Activated CD4-positive, CD25-positive, alpha-beta regulatory T cell (primary cell): Measurements from ENCODE around the gene C1S.
"Not testable (repeated sequence)": the region's sequence is repeated elsewhere in the genome, so short reads cannot be mapped to it uniquely, and the experiment has no call there.

Source experiments
- DNase-seq, 4 experiments: peaks; one replicate each; lab custom pipeline; 2025; lab: John Stamatoyannopoulos, UW

C1S gene

GRCh38 chr12:7060353-7060954, at the start of gene C1S:
C1S (plus strand) TSS chr12:7060718; CDS start chr12:7061913, 1,195 bp downstream.
- DNase-seq, result no peak

GRCh38 chr12:7011398-7011797, 49.1 kb upstream of the C1S start:
- not testable (repeated sequence) for DNase-seq

- no peak for DNase-seq
Observed at GRCh38 chr12:7012024-7012607, 48.4 kb upstream of the C1S start.

GRCh38 chr12:7013101-7013500, 47.4 kb upstream of the C1S start:
- DNase-seq, result no peak

GRCh38 chr12:7015555-7016370, 44.8 kb upstream of the C1S start:
- no peak for DNase-seq

GRCh38 chr12:7016958-7017571, 43.5 kb upstream of the C1S start:
- DNase-seq, result no peak

- DNase-seq, result no peak
Observed at GRCh38 chr12:7017870-7018349, 42.6 kb upstream of the C1S start.

- DNase-seq, result peak; percentile 91 to 95 (median 92)
Observed at GRCh38 chr12:7018350-7019042, 42.0 kb upstream of the C1S start, which contains the start of gene LPCAT3. LPCAT3 (minus strand) TSS chr12:7018476; CDS start chr12:7018424, 52 bp downstream.

- no peak for DNase-seq
Observed at GRCh38 chr12:7019043-7019569, 41.4 kb upstream of the C1S start.

GRCh38 chr12:7021956-7022355, 38.6 kb upstream of the C1S start:
- DNase-seq, result no peak

- DNase-seq, result no peak
Observed at GRCh38 chr12:7023114-7023513, 37.4 kb upstream of the C1S start.

- no peak for DNase-seq
Observed at GRCh38 chr12:7026854-7027253, 33.7 kb upstream of the C1S start.

GRCh38 chr12:7031306-7031705, 29.2 kb upstream of the C1S start:
- no peak for DNase-seq

- no peak for DNase-seq
Observed at GRCh38 chr12:7032990-7033389, 27.5 kb upstream of the C1S start.

- DNase-seq, result no peak
Observed at GRCh38 chr12:7034464-7034863, 26.1 kb upstream of the C1S start.

- no peak for DNase-seq
Observed at GRCh38 chr12:7035463-7035862, 25.1 kb upstream of the C1S start.

- not testable (repeated sequence) for DNase-seq
Observed at GRCh38 chr12:7037411-7037810, 23.1 kb upstream of the C1S start.

- no peak for DNase-seq
Observed at GRCh38 chr12:7038591-7038990, 21.9 kb upstream of the C1S start.

GRCh38 chr12:7039403-7039802, 21.1 kb upstream of the C1S start:
- DNase-seq, result no peak

GRCh38 chr12:7042842-7043241, 17.7 kb upstream of the C1S start:
- no peak for DNase-seq

- no peak for DNase-seq
Observed at GRCh38 chr12:7045913-7046312, 14.6 kb upstream of the C1S start.
